Fibroblast of peridontal ligament (primary cell): ENCODE measurements around the gene PHACTR4.
"Not testable (repeated sequence)": the region's sequence is repeated elsewhere in the genome, so short reads cannot be mapped to it uniquely, and the experiment has no call there.

Experiments used
- DNase-seq: peaks from one replicate; pipeline ENCODE4 v3.0.0-alpha.2; 2010; ENCODE audit errors: extremely low read depth

Gene PHACTR4

DNA sequence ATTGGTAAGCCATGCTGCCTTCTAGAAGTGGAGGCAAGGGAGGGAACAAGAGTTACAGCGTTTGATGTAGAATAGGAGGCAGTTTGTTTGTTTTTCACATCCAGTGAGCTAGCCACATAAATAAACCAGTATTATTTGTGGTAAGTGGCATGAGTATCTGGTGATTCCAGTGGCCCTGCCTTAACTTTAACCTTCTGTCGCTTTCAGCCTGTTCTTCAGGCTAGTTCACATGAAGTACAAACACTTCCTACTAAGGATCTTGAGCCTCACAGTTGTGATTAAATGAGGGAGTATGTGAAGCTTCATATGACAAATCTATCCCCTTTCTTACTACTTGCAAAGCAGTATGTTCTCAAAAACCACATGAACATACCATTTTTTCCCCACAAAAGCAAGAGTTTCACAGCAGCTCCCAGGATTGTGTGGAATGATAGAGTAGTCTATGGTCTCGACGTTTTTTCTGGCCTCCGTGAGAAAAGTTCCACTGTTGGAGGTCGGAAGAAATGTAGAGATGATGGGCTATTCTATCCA lies 59.5 kb downstream of the PHACTR4 start:
- peak; percentile 37 for DNase-seq

- no peak for DNase-seq
These were observed 66.8 kb downstream of the PHACTR4 start for GRCh38 chr1:28436211-28436769.

DNA sequence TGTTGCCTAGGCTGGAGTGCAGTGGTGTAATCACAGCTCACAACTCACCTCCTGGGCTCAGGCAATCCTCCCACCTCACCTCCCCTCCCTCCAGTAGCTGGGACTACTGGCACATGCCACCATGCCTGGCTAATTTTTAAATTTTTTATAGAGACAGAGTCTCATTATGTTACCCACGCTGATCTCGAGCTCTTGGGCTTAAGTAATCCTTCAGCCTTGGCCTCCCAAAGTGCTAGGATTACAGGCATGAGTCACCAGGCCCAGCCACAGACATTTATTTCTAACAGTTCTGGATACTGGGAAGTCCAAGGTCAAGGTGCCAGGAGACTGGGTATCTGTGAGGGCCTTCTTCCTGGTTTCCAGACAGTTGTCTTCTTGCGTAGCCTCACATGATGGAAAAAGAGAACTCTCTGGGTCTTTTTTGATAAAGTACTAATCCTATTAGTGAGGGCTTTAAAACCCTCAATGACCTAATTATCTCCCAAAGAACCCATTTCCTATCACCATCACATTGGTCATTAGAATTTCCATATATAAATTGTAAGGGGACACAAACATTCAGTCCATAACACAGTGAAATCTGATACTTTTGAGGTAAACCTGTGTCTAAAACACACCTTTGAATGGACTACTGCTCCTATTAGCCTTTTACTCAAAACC lies 67.9 kb downstream of the PHACTR4 start:
- peak; percentile 87 for DNase-seq

GRCh38 chr1:28437924-28438699 lies 68.6 kb downstream of the PHACTR4 start:
- DNase-seq, result peak; percentile 98

DNA sequence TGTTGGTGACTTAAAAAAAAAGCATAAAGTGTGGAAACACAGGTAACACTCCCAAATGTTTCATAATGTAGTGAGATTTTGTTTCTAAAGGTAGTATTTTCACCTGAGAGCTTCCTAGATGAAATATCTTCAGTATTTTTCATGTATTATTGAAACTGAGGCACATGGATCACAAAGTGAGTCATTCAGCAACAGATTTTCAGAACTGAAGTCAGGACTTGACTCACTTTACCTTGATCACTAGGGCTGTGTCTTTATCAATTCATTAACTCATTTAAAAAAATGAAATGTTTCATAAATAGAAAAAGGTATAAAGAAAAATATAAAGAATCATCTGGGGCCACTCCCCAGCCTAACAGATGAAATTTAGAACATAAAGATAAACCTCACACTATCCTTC lies 69.8 kb downstream of the PHACTR4 start:
- no peak for DNase-seq

- DNase-seq, result no peak
These were observed 72.1 kb downstream of the PHACTR4 start for GRCh38 chr1:28441674-28442073.

DNA sequence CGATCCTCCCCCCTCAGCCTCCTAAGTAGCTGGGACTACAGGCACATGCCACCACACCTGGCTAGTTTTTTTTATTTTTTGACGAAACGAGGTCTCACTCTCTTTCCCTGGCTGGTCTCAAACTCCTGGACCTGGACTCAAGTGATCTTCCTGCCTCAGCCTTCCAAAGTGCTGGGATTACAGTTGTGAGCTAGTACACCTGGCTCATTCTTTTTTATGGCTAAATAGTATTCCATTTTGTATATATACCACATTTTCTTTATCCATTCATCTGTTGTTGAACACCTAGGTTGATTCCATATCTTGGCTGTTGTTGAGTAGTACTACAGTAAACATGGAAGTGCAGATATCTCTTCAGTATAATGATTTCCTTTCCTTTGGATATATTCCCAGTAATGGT lies 74.0 kb downstream of the PHACTR4 start:
- no peak for DNase-seq

DNA sequence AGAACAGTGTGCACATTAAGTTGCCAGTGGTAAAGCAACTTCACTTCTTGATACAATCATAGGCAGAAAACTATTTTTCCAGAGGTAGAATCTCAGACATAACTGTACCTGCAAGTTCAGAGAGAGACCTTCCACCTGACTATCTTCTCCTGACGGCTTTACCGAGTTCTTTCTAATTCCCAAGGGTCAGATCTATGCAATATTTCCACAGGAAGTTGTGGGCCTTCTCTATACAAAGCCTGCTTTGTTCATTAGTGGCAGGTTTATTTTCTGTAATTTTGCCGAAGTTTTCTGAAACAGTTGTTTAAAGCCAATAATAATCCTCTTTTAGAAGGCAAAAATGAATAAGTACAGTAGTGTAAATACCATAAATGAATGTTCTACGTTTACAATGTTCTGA lies 78.1 kb downstream of the PHACTR4 start:
- no peak for DNase-seq

GRCh38 chr1:28448094-28448611 lies 78.6 kb downstream of the PHACTR4 start:
- DNase-seq, result not testable (repeated sequence)

DNA sequence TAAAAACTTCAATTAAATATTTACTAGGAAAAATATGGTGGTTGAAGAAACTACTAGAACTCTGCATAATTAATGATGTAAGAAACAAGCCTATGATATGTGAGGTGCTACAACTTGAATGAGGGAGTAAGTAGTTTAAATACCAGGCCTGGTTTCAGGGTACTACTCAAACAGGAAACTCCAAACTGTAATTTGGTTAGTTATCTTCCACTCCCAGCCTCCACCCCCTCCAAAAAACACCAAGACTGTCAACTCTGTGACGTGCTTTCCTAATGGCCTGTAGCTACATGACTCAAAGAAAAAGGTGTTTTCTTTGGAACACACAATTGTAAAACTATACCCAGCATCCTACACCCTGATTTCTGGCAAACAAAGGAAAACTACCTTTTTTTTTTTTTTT lies 80.4 kb downstream of the PHACTR4 start:
- DNase-seq, result no peak

- no peak for DNase-seq
These were observed 81.0 kb downstream of the PHACTR4 start for GRCh38 chr1:28450561-28450960.

GRCh38 chr1:28451011-28451410 lies 81.5 kb downstream of the PHACTR4 start:
- no peak for DNase-seq

GRCh38 chr1:28456078-28456477 lies 86.5 kb downstream of the PHACTR4 start:
- peak; percentile 76 for DNase-seq

- no peak for DNase-seq
These were observed 88.1 kb downstream of the PHACTR4 start for GRCh38 chr1:28457678-28458077.

DNA sequence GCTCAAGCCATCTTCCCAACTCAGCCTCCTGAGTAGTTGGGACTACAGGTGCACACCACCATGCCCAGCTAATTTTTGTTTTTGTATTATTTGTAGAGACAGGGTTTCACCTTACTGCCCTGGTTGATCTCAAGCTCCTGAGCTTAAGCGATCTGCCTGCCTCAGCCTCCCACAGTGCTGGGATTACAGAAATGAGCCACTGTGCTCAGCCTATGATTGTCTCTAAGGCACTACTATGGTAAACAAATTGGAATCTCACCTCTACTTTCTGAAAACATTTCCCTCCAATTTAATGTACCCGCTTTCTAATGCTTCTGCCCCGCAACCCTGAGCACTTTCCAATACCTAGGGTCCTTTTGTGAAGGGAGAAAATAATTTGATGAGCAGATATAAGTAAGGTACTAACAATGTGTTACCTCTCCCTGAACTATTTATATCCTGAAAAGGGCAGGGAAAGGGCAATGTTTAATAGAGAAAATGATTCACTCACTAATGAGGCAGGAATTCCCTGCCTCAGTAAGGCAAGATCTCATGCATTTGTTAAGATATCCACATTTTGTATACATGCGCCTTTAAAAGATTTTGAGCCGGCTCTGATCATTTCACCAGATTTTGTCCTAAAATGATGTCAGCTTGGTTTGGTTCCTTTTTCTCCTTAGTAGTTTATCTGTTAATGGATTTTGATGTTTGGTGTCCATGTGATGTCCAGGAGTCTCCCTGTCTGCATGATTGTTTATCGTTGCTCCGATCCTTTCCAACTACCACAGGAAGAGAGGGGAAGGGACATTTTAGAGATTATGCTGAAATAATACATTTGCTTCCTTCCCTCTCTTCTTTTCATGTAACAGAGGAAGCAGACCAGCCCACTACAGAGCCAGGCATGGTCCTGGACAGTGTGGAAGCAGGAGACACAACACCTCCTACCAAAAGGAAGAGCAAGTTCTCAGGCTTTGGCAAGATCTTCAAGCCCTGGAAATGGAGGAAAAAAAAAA lies 89.0 kb downstream of the PHACTR4 start:
- DNase-seq, result no peak

DNA sequence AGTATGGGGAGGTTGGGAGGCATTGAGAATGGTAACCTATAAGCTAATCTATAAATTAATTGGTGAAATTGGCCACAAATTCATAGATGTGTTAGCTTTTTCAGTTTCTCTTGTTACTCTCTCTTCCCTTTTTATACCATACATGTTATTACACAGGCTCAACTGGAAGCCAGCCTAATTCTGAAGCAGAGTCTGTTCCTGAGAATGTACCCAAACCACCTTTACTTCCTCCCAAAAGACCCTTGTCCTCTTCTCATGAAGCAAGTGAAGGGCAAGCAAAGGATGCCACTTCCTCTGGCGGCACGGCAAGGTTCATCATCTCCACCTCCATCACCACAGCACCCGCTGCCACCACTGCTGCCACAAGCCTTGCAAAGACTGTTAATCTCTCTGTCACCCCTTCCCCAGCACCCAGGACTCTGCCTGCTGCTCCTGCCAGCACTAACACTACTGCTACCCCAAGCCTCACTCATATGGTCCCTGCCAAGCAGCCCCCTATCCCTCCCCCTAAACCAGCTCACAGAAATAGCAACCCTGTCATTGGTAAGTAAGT lies 96.8 kb downstream of the PHACTR4 start:
- no peak for DNase-seq

GRCh38 chr1:28470146-28470545 lies 100.6 kb downstream of the PHACTR4 start:
- no peak for DNase-seq

- not testable (repeated sequence) for DNase-seq
These were observed 110.0 kb downstream of the PHACTR4 start for GRCh38 chr1:28479497-28479896.

DNA sequence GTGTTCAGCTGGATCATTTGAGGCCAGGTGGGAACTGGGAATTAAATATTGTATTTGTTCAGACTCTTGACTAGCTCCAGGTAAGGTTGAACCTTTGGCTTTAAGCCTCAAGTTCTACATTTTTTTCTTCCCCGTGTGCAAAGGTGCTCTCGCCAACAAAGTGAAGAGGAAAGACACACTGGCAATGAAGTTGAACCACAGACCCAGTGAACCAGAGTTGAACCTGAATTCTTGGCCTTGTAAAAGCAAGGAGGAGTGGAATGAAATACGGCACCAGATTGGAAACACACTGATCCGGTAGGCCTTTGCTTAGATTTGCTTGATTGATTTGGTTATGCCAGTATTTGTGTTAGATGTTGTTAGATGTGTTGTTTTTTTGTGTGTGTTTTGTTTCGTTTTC lies 110.8 kb downstream of the PHACTR4 start:
- no peak for DNase-seq

DNA sequence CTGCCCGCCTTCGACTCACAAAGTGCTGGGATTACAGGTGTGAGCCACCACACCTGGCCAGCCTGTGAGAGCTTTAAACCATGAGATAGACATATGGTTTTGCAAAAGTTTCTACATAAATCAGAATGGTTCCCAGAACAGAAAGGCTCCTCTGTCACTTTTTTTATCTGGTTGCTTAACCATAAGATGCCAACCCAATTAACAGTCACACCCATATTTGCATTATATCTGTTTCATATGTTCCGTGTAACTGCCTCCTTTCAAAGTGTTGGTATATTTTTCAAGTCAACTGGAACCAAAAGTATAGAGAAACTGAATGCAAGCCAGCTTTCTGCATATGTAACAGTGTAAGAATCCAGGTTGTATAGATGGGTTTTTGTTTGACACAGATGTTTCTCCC lies 112.6 kb downstream of the PHACTR4 start:
- DNase-seq, result no peak

DNA sequence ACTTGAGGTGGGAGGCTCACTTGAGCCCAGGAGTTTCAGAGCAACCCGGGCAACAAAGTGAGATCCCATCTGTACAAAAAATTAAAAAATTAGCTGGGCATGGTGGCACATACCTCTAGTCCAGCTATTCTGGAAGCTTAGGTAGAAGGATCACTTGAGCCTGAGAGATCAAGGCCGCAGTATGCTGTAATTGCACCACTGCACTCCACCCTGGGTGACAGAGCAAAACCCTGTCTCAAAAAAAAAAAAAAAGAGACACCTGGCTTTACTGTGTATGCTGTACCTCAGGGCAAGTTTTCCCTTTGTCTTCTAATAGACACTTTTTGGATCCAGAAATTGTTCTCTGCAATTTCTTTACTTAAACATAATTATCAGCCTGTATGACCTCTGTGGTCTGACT lies 113.2 kb downstream of the PHACTR4 start:
- DNase-seq, result no peak
